ENCODE data around the gene CXADR.

GRCh38 chr21:17527240-17527639 is 14.4 kb downstream of the CXADR start:
- TF ChIP-seq, protein P1, sequence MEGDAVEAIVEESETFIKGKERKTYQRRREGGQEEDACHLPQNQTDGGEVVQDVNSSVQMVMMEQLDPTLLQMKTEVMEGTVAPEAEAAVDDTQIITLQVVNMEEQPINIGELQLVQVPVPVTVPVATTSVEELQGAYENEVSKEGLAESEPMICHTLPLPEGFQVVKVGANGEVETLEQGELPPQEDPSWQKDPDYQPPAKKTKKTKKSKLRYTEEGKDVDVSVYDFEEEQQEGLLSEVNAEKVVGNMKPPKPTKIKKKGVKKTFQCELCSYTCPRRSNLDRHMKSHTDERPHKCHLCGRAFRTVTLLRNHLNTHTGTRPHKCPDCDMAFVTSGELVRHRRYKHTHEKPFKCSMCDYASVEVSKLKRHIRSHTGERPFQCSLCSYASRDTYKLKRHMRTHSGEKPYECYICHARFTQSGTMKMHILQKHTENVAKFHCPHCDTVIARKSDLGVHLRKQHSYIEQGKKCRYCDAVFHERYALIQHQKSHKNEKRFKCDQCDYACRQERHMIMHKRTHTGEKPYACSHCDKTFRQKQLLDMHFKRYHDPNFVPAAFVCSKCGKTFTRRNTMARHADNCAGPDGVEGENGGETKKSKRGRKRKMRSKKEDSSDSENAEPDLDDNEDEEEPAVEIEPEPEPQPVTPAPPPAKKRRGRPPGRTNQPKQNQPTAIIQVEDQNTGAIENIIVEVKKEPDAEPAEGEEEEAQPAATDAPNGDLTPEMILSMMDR (IDR thresholded peaks at IDR 0.05) = no peak
- TF ChIP-seq ZFX (IDR thresholded peaks at IDR 0.05; ENCODE audit: borderline replicate concordance) = no peak

All from 22Rv1 (cell line).